ENCODE results near the gene SHANK1.

SHANK1 gene

DNA sequence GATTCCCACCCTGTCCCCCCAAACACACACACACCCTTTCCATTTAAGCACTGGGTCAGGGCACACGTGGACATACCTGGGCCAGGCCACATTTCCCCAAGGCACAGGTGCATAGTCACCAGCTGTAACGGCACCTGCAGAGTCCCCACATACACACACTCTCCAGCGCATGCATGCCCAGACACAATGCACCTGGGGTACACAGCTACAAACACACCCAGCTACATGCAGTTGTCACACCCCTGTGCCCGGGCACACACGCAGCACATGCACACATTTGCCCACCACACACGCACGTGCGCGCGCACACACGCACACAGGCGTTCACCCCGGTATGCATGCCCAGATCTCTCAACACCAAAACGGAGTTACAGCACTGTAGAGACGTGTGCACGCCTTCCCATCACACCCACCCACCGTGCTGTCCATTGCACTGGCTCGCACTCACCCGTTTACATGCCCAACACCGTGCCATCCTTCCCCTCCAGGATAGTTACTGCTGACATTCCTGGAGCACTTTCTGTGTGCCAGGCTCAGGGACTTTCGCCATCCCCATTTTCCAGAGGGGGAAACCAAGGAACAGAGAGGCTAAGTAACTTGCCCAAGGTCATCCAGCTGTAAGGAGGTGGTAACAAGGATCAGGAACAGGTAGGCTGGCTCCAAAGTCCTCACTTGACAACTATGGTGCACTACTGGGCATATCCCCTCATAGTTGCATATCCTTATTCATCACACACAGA lies 749 bp upstream of the SHANK1 start:
- no peak for DNase-seq (ENCODE audit: extremely low read depth, low read depth)
- no peak for TF ChIP-seq CTCF (IDR thresholded peaks at IDR 0.05; ENCODE audit: low read depth, low read length)

- no peak for TF ChIP-seq CTCF (IDR thresholded peaks at IDR 0.05; ENCODE audit: low read depth, low read length)
- no peak for DNase-seq (ENCODE audit: extremely low read depth, low read depth)
Observed at GRCh38 chr19:50719119-50719435, 525 bp downstream of the SHANK1 start.

GRCh38 chr19:50718255-50719118 lies 1.1 kb downstream of the SHANK1 start:
- TF ChIP-seq CTCF (IDR thresholded peaks at IDR 0.05; ENCODE audit: low read depth, low read length) = no peak
- DNase-seq (ENCODE audit: extremely low read depth, low read depth) = no peak

DNA sequence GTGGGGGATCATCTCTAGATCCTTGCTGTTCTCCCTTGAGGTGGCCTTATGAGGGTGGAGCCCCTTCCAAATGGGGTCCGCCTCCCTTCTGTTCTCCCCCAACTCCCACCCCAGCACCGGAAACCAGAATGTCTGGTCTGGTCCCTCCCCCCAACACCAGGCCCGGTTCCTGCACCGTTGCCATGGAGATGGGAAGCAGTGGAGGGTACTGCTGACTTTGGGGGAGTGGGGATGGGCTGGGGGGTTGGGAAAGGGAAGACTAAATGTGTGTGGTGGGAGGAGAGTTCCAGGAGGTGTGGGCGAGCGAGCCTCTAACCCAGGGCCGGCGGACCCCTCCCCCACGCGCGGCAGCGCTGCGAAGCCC lies 1.7 kb downstream of the SHANK1 start:
- no peak for TF ChIP-seq CTCF (IDR thresholded peaks at IDR 0.05; ENCODE audit: low read depth, low read length)
- DNase-seq (ENCODE audit: extremely low read depth, low read depth) = no peak

DNA sequence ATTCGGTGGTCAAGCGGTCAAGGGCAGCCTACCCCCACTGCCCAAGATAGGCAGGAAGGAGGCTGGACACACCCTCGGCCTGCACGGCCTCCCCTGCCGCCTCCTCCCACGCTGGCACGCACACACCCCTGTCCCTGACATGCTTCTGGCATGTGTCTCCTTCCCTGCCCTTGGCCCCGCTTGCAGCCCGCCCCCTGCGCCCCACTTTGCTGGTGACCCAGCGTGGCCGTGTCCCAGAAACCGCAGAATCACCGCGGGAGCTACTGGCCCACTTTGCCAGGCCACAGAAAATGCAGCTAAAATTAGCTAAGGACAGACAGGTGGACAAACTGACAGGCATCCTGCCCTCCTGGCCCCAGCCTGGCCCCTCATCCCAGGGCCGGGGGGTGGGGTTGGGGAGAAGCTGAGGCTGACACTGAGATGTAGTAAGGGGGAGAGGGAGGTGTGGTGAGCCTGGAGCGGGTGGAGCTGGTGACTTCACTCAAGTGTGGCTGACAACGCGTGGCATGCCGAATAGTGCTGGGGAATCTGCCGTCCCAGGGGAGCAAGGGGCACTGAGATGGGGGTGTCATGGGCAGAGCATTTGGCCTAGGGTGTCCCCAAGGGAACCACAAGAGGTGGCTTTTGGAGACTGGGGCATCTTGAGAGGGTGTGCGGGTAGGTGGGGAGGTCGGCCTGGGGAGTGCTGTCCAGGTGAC lies 2.4 kb downstream of the SHANK1 start:
- no peak for DNase-seq (ENCODE audit: extremely low read depth, low read depth)
- TF ChIP-seq CTCF (IDR thresholded peaks at IDR 0.05; ENCODE audit: low read depth, low read length) = no peak

DNA sequence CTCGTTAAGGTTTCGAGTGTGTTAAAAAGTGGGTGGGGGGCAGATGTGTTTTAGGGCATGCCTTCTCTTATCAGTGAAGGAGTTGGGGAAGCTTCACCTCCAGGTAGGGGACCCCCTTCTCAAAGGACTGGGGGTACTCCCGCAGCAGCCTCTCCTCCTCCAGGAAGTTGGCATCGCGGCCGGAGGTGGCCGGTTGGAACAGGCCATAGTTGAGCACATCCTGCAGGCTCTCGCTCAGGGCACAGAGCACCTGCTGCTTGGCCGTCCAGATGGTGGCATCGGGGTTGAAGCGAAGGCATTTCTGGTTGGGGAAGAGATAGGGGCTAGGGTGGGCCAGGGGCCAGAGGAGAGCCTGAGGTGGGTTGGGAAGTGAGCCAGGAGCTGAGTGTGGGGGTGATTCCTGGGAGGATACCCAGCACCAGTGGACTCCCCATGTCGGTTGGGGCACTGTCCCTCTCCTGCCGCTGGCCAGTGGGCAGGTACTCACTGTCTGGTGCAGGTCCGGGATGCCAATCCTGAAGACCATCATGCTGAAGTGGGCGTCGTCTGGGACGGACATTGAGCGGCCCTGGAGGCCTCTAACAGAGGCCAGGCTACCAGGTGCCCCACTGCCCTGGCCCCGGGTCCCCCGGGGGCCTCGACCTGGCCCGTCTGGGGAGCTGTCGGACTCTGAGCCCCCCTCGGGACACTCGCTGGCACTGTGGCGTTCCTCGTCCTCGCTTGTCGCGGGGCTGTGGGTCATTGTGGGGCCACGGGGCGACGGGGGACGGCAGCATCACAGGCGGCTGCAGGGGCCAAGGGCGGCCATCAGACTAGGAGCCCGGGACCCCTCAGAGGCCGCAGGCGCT lies 3.2 kb downstream of the SHANK1 start:
- TF ChIP-seq CTCF (IDR thresholded peaks at IDR 0.05; ENCODE audit: low read depth, low read length) = no peak

More for the DNA sequence above, 3.2 kb downstream of the SHANK1 start:
- DNase-seq (ENCODE audit: extremely low read depth, low read depth) = no peak

Data from AG09319 (cell line).